HepG2 (cell line): ENCODE results near the gene GPR31. TPM values are rescaled to one million over a fixed set of nuclear protein-coding genes. Genes with fewer than 3 reads are reported as not detected.

Experiments
- ATF6 ChIP-seq: sonication (generic); formaldehyde crosslinking; conservative IDR thresholded peaks from 2 replicates; pipeline ENCODE4 v1.4.0; 2020; ENCODE audit warnings: missing genetic modification reagents
- BCL6 ChIP-seq: IDR thresholded peaks from 2 replicates; pipeline ENCODE4 v1.6.1; 2016; ENCODE audit warnings: missing genetic modification reagents, missing compliant biosample characterization
- CHD2 ChIP-seq: IDR thresholded peaks from 2 replicates; pipeline ENCODE4 v1.6.1; 2011; ENCODE audit warnings: low read depth, low read length, improper control_type of control experiment
- CREM ChIP-seq, 2 experiments: sonication (generic) in 1 of 2; formaldehyde crosslinking in 1 of 2; IDR thresholded peaks; 2 replicates each; pipeline versions ENCODE4 v1.4.0 to v1.6.1; 2016 to 2020; ENCODE audit warnings: antibody characterized with exemption in 1 of 2, mild to moderate bottlenecking in 1 of 2, missing genetic modification reagents in 1 of 2
- GATAD2A ChIP-seq: IDR thresholded peaks from 2 replicates; pipeline ENCODE4 v1.6.1; 2016
- ISL2 ChIP-seq: sonication (generic); formaldehyde crosslinking; IDR thresholded peaks from 2 replicates; pipeline ENCODE4 v1.5.0; 2020; ENCODE audit warnings: missing genetic modification reagents
- MLXIP ChIP-seq: sonication (generic); formaldehyde crosslinking; IDR thresholded peaks from 2 replicates; pipeline ENCODE4 v1.9.0; 2021; ENCODE audit warnings: missing genetic modification reagents, borderline replicate concordance
- MTERF4 ChIP-seq: sonication (generic); formaldehyde crosslinking; IDR thresholded peaks from 2 replicates; pipeline ENCODE4 v1.8.0; 2023; ENCODE audit warnings: mild to moderate bottlenecking, missing genetic modification reagents
- SP5 ChIP-seq: IDR thresholded peaks from 2 replicates; pipeline ENCODE4 v1.6.1; 2016; ENCODE audit warnings: low read depth, borderline replicate concordance
- ZEB1 ChIP-seq: IDR thresholded peaks from 2 replicates; pipeline ENCODE4 v1.6.1; 2012; ENCODE audit warnings: mild to moderate bottlenecking, low read depth, inconsistent platforms; ENCODE audit not compliant: insufficient replicate concordance
- ZNF180 ChIP-seq: sonication (generic); formaldehyde crosslinking; IDR thresholded peaks from 2 replicates; pipeline ENCODE4 v1.4.0; 2020; ENCODE audit warnings: low read depth, missing genetic modification reagents, borderline replicate concordance
- ZNF281 ChIP-seq: sonication (generic); formaldehyde crosslinking; IDR thresholded peaks from 2 replicates; pipeline ENCODE4 v1.4.0; 2020; ENCODE audit warnings: missing genetic modification reagents, borderline replicate concordance
- ZNF441 ChIP-seq: sonication (generic); formaldehyde crosslinking; IDR thresholded peaks from 2 replicates; pipeline ENCODE4 v1.7.0; 2021; ENCODE audit warnings: missing genetic modification reagents, borderline replicate concordance
- ZNF577 ChIP-seq: sonication (generic); formaldehyde crosslinking; IDR thresholded peaks from 2 replicates; pipeline ENCODE4 v1.4.0; 2020; ENCODE audit warnings: mild to moderate bottlenecking, low read depth, missing genetic modification reagents, borderline replicate concordance
- ZNF713 ChIP-seq: sonication (generic); formaldehyde crosslinking; IDR thresholded peaks from 2 replicates; pipeline ENCODE4 v1.4.0; 2020; ENCODE audit warnings: mild to moderate bottlenecking, missing genetic modification reagents
- ZXDC ChIP-seq: sonication (generic); formaldehyde crosslinking; IDR thresholded peaks from 2 replicates; pipeline ENCODE4 v1.5.0; 2020; ENCODE audit warnings: mild to moderate bottlenecking, missing genetic modification reagents
- polyA plus RNA-seq, 8 experiments: library from polyadenylated mRNA; depleted of rRNA in 3 of 8; stranded (reverse) in 7 of 8; unstranded in 1 of 8; fragments of >200 nt; fragmentation: Illumina TruSeq in 4 of 8; extraction: Trizol in 4 of 8; gene quantifications; 2 replicates each; pipeline versions ENCODE4 v1.2.1 to v1.2.3, GENCODE V29; 2011 to 2016; ENCODE audit warnings: low read depth in 4 of 8, missing spikeins in 1 of 8, mixed read lengths in 1 of 8; ENCODE audit not compliant: insufficient read depth in 1 of 8
- total RNA-seq, 5 experiments: library from RNA; depleted of rRNA; stranded (reverse); fragments of >200 nt; fragmentation: Illumina TruSeq; extraction: Trizol; gene quantifications; 2 replicates each; pipeline ENCODE4 v1.2.3, GENCODE V29; 2016; ENCODE audit warnings: low read depth in 1 of 5

Gene GPR31
- total and polyA plus RNA-seq, 2 of the 13 experiments (the other 11 are each of a cell fraction or from before 2014, with no cell fraction given) = not detected

GRCh38 chr6:167130712-167131684, 26.8 kb downstream of the GPR31 start (continued):
- TF ChIP-seq ZNF441 (CRISPR knock-in tag) (no peak), MTERF4 (CRISPR knock-in tag) (peak; percentile 65), CHD2 (no peak), ZEB1 (peak; percentile 76), ZNF180 (CRISPR knock-in tag) (no peak), CREM (IDR thresholded peaks at IDR 0.05) (peak; percentile 75), CREM (CRISPR knock-in tag; IDR thresholded peaks at IDR 0.05) (no peak), SP5 (peak; percentile 77), ZNF713 (CRISPR knock-in tag) (0 out of 2 replicates have a peak, but pooled peaks have one; percentile 84), ISL2 (CRISPR knock-in tag) (peak; percentile 58; the same call in 1 of the 2 replicates), MLXIP (no peak), ZNF577 (no peak), ZXDC (CRISPR knock-in tag) (no peak), ZNF281 (CRISPR knock-in tag) (0 out of 2 replicates have a peak, but pooled peaks have one; percentile 34), ATF6 (CRISPR knock-in tag) (no peak), GATAD2A (peak; percentile 92), BCL6 (CRISPR knock-in tag) (peak; percentile 95)
